OCI-LY3 (cell line): ENCODE data around the gene ADAMTS14.

ENCODE experiments used
- H2AFZ ChIP-seq: fragments of 200-600, 300-600 bp; shearing (Covaris generic); 2 replicates; pipeline ENCODE4 v1.6.0; 2014; ENCODE audit warnings: antibody characterized with exemption, low read depth, low read length
- H3K27ac ChIP-seq: fragments of 200-600, 300-600 bp; sonication (generic); 2 replicates; pipeline ENCODE4 v1.5.1; 2014; ENCODE audit warnings: mild to moderate bottlenecking, low read length, moderate library complexity, mixed read lengths
- H3K27me3 ChIP-seq: fragments of 200-600, 300-600 bp; sonication (generic); 2 replicates; pipeline ENCODE4 v1.6.1; 2014; ENCODE audit warnings: low read depth, low read length, mixed read lengths
- H3K36me3 ChIP-seq: fragments of 200-600, 300-600 bp; sonication (generic); replicated peaks from 2 replicates; pipeline ENCODE3; 2014; ENCODE audit warnings: low read depth, low read length, mixed read lengths
- H3K4me1 ChIP-seq: fragments of 300-600, 200-600 bp; sonication (generic); 2 replicates; pipeline ENCODE4 v1.6.1; 2014; ENCODE audit warnings: low read length, mixed read lengths
- H3K4me2 ChIP-seq: fragments of 200-600, 300-600 bp; sonication (generic); 2 replicates; pipeline ENCODE4 v1.6.1; 2014; ENCODE audit warnings: low read length, mixed read lengths
- H3K4me3 ChIP-seq: fragments of 300-600, 200-600 bp; sonication (generic); 2 replicates; pipeline ENCODE4 v1.5.1; 2014; ENCODE audit warnings: antibody characterized with exemption, mild to moderate bottlenecking, low read length, moderate library complexity
- H3K79me2 ChIP-seq: fragments of 300-600, 200-600 bp; shearing (Covaris generic); 2 replicates; pipeline ENCODE4 v1.6.1; 2014; ENCODE audit warnings: mild to moderate bottlenecking, low read length, mixed read lengths
- H3K9ac ChIP-seq: fragments of 300-600, 200-600 bp; shearing (Covaris generic); 2 replicates; pipeline ENCODE4 v1.6.0; 2014; ENCODE audit warnings: mild to moderate bottlenecking, low read length, moderate library complexity
- H3K9me3 ChIP-seq: fragments of 200-600, 300-600 bp; shearing (Covaris generic); 2 replicates; pipeline ENCODE4 v1.6.1; 2014; ENCODE audit warnings: low read length, mixed read lengths; ENCODE audit not compliant: insufficient read depth
- H4K20me1 ChIP-seq: fragments of 200-600, 300-600 bp; sonication (generic); 2 replicates; pipeline ENCODE4 v1.6.1; 2016; ENCODE audit warnings: low read length, mixed read lengths; ENCODE audit not compliant: insufficient read depth
- EZH2phosphoT487 ChIP-seq: fragments of 200-600 bp; shearing (Covaris generic); IDR thresholded peaks from 2 replicates; pipeline ENCODE4 v1.6.1; 2018; ENCODE audit warnings: antibody characterized with exemption, mixed run types, low read depth
- TF ChIP-seq, protein P1 (sequence below): fragments of 200-600, 300-600 bp; sonication (generic); IDR thresholded peaks from 2 replicates; pipeline ENCODE4 v1.5.1; 2014; ENCODE audit warnings: antibody characterized with exemption, low read length, low read depth

Gene ADAMTS14

DNA sequence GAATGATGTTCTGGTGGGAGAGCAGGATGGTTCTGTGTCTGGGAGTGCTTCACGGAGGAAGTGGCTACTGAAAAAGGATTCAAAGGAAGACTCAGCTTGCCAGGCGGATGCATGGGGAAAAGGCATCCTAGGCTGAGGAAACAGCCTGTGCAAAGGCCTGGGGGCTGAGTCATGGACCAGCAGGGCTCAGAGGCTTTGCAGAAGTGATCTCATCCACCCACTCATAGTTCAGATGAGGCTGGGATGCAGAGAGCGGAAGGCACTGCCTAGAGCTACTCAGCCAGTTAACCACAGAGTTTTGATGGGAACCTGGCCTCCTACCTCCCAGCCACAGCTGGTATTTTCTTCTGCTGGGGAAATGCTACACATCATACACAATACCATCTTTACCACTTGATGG lies 15.8 kb upstream of the ADAMTS14 start:
- Histone ChIP-seq H3K4me2 (no peak overlapping the region), H3K9me3 (no peaks in the 10 kb centered on the region), H3K4me1 (no peaks in the 10 kb centered on the region), H4K20me1 (no peaks in the 10 kb centered on the region), H3K27ac (no peak overlapping the region), H3K4me3 (no peak overlapping the region), H3K27me3 (no peaks in the 10 kb centered on the region; the same call in 1 of the 2 replicates), H3K36me3 (no peaks in the 10 kb centered on the region), H3K79me2 (no peaks in the 10 kb centered on the region), H3K9ac (no peak overlapping the region), H2AFZ (no peak overlapping the region)
- TF ChIP-seq, protein P1, sequence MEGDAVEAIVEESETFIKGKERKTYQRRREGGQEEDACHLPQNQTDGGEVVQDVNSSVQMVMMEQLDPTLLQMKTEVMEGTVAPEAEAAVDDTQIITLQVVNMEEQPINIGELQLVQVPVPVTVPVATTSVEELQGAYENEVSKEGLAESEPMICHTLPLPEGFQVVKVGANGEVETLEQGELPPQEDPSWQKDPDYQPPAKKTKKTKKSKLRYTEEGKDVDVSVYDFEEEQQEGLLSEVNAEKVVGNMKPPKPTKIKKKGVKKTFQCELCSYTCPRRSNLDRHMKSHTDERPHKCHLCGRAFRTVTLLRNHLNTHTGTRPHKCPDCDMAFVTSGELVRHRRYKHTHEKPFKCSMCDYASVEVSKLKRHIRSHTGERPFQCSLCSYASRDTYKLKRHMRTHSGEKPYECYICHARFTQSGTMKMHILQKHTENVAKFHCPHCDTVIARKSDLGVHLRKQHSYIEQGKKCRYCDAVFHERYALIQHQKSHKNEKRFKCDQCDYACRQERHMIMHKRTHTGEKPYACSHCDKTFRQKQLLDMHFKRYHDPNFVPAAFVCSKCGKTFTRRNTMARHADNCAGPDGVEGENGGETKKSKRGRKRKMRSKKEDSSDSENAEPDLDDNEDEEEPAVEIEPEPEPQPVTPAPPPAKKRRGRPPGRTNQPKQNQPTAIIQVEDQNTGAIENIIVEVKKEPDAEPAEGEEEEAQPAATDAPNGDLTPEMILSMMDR: no peak
- TF ChIP-seq EZH2phosphoT487: no peak

GRCh38 chr10:70657041-70657440 lies 15.3 kb upstream of the ADAMTS14 start:
- Histone ChIP-seq H3K9me3 (no peaks in the 10 kb centered on the region), H3K4me2 (no peak overlapping the region), H2AFZ (no peak overlapping the region), H3K4me1 (no peaks in the 10 kb centered on the region), H3K27ac (no peak overlapping the region), H4K20me1 (no peaks in the 10 kb centered on the region), H3K36me3 (no peaks in the 10 kb centered on the region), H3K9ac (no peak overlapping the region), H3K4me3 (no peak overlapping the region), H3K79me2 (no peaks in the 10 kb centered on the region), H3K27me3 (no peaks in the 10 kb centered on the region; the same call in 1 of the 2 replicates)
- TF ChIP-seq, protein P1: no peak
- TF ChIP-seq EZH2phosphoT487: no peak

DNA sequence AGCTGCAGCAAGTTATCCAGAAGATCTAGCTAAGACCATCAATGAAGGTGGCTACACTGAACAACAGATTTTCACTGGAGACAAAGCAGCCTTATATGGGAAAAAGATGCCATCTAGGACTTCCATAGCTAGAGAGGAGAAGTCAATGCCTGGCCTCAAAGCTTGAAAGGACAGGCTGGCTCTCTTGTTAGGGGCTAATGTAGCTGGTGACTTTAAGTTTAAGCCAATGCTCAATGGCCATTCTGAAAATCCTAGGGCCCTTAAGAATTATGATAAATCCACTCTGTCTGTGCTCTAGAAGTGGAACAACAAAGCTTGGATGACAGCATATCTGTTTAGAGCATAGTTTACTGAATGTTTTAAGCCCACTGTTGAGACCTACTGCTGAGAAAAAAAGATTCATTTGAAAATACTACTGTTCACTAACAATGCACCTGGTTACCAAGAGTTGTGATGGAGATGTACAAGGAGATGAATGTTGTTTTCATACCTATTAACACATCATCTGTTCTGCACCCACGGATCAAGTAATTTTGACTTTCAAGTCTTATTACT lies 13.6 kb upstream of the ADAMTS14 start:
- Histone ChIP-seq H3K27me3 (no peaks in the 10 kb centered on the region; the same call in 1 of the 2 replicates), H2AFZ (no peak overlapping the region), H3K4me2 (no peak overlapping the region), H3K9me3 (no peaks in the 10 kb centered on the region), H3K27ac (no peak overlapping the region), H4K20me1 (no peaks in the 10 kb centered on the region), H3K4me3 (no peak overlapping the region), H3K79me2 (no peaks in the 10 kb centered on the region), H3K4me1 (no peaks in the 10 kb centered on the region), H3K36me3 (no peaks in the 10 kb centered on the region), H3K9ac (no peak overlapping the region)
- TF ChIP-seq EZH2phosphoT487: no peak
- TF ChIP-seq, protein P1: no peak

- H3K27ac ChIP-seq: no peak overlapping the region
- H3K79me2 ChIP-seq: no peaks in the 10 kb centered on the region
- H3K4me1 ChIP-seq: no peaks in the 10 kb centered on the region
- H3K27me3 ChIP-seq: no peaks in the 10 kb centered on the region; the same call in 1 of the 2 replicates
- no peak overlapping the region for H2AFZ ChIP-seq
- H3K9me3 ChIP-seq: no peaks in the 10 kb centered on the region
- H4K20me1 ChIP-seq: no peaks in the 10 kb centered on the region
- no peak overlapping the region for H3K9ac ChIP-seq
- no peak overlapping the region for H3K4me3 ChIP-seq
- no peak for TF ChIP-seq EZH2phosphoT487
- TF ChIP-seq, protein P1: no peak
- no peak overlapping the region for H3K4me2 ChIP-seq
- H3K36me3 ChIP-seq: no peaks in the 10 kb centered on the region
Measured at GRCh38 chr10:70659306-70659705, 13.0 kb upstream of the ADAMTS14 start.
